ENCODE measurements around the gene VDAC1.
"Not testable (repeated sequence)": the region's sequence is repeated elsewhere in the genome, so short reads cannot be mapped to it uniquely, and the experiment has no call there.

GRCh38 chr5:133975546-133975945 is 29.2 kb downstream of the VDAC1 start:
- not testable (repeated sequence) for TF ChIP-seq CTCF (IDR thresholded peaks at IDR 0.05); POLR2A (IDR thresholded peaks at IDR 0.05; ENCODE audit: low read depth); POLR2AphosphoS5 (IDR thresholded peaks at IDR 0.05); EP300 (IDR thresholded peaks at IDR 0.05)
